ENCODE measurements around the gene TOLLIP. TPM values are rescaled to one million over a fixed set of nuclear protein-coding genes. Genes with fewer than 3 reads are reported as not detected.

The TOLLIP gene
- total and polyA plus RNA-seq, 10 donors, result 16.1 to 67.4 (median 46.2) TPM

DNA sequence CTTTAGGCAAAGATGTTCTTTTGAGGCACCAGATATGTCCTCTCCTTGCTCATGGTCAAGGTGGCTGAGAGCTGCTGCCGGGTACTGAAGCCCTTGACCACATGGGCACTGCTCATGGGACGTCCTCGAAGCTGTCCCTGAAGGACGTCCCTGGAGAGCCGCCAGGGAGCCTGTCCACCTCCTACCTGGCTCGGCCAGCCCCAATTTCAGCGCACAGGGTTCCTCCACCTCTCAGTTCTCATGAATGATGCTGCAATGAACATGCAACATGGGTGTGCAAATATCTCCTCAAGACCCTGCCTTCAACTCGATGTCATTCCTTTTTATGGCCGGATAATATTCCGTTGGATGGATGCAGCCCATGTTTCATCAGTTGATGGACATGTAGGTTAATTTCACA, 24.4 kb upstream of the TOLLIP start:
- WGBS, 5 donors, result 91 to 97% (median 93%) methylated on average over 9 to 10 of the region's 10 CpGs
- Histone ChIP-seq H3K4me3 (no peak overlapping the region), H3K27me3 (replicated peaks in 1 of 7) (peaks cover 0 to 4% (median 0%) of the 10 kb centered on the region in 7 donors), H3K27ac (no peak overlapping the region), H3K4me1 (peaks cover 11 to 33% (median 17%) of the 10 kb centered on the region in 6 donors), H3K9me3 (peaks cover 0 to 23% (median 18%) of the 10 kb centered on the region in 8 donors), H3K36me3 (no peaks in the 10 kb centered on the region)
- TF ChIP-seq, protein P1, sequence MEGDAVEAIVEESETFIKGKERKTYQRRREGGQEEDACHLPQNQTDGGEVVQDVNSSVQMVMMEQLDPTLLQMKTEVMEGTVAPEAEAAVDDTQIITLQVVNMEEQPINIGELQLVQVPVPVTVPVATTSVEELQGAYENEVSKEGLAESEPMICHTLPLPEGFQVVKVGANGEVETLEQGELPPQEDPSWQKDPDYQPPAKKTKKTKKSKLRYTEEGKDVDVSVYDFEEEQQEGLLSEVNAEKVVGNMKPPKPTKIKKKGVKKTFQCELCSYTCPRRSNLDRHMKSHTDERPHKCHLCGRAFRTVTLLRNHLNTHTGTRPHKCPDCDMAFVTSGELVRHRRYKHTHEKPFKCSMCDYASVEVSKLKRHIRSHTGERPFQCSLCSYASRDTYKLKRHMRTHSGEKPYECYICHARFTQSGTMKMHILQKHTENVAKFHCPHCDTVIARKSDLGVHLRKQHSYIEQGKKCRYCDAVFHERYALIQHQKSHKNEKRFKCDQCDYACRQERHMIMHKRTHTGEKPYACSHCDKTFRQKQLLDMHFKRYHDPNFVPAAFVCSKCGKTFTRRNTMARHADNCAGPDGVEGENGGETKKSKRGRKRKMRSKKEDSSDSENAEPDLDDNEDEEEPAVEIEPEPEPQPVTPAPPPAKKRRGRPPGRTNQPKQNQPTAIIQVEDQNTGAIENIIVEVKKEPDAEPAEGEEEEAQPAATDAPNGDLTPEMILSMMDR (IDR thresholded peaks at IDR 0.05 in 8 of 11, conservative IDR thresholded peaks at IDR 0.05 in 3 of 11), result no peak
- TF ChIP-seq POLR2AphosphoS5 (IDR thresholded peaks at IDR 0.05) (no peak), POLR2A (IDR thresholded peaks at IDR 0.05) (no peak)
- intact Hi-C loops (cut with DNase I; ENCODE audit: low total_unique reads), result no loop called here
- peak; percentile 72 for DNase-seq

- H3K36me3 ChIP-seq, result no peaks in the 10 kb centered on the region
- intact Hi-C loops (cut with DNase I; ENCODE audit: low total_unique reads), result no loop called here
- DNase-seq, result peak; percentile 70
- peaks cover 11 to 31% (median 17%) of the 10 kb centered on the region in 6 donors for H3K4me1 ChIP-seq
- no peak overlapping the region for H3K4me3 ChIP-seq
- WGBS, 5 donors, result 78 to 89% (median 85%) methylated on average over 9 to 10 of the region's 10 CpGs
- H3K27me3 ChIP-seq (replicated peaks in 1 of 7), result peaks cover 0 to 4% (median 0%) of the 10 kb centered on the region in 7 donors
- H3K27ac ChIP-seq, result no peak overlapping the region
- TF ChIP-seq, protein P1 (IDR thresholded peaks at IDR 0.05 in 8 of 11, conservative IDR thresholded peaks at IDR 0.05 in 3 of 11), result no peak
- TF ChIP-seq POLR2A (IDR thresholded peaks at IDR 0.05) (no peak), POLR2AphosphoS5 (IDR thresholded peaks at IDR 0.05) (no peak)
- H3K9me3 ChIP-seq, result peaks cover 0 to 24% (median 15%) of the 10 kb centered on the region in 8 donors
Observed at GRCh38 chr11:1333091-1333772, 23.8 kb upstream of the TOLLIP start.

- Histone ChIP-seq H3K9me3 (peaks cover 0 to 22% (median 12%) of the 10 kb centered on the region in 8 donors), H3K4me3 (no peak overlapping the region), H3K27me3 (replicated peaks in 1 of 7) (peaks cover 0 to 6% (median 0%) of the 10 kb centered on the region in 7 donors), H3K36me3 (no peaks in the 10 kb centered on the region), H3K27ac (no peak overlapping the region), H3K4me1 (peaks cover 4 to 16% (median 6%) of the 10 kb centered on the region in 6 donors)
- no peak for DNase-seq
- WGBS, 5 donors, result 75 to 86% (median 80%) methylated on average over 6 of the region's 6 CpGs
- TF ChIP-seq POLR2AphosphoS5 (IDR thresholded peaks at IDR 0.05) (no peak), POLR2A (IDR thresholded peaks at IDR 0.05) (no peak)
- TF ChIP-seq, protein P1 (IDR thresholded peaks at IDR 0.05 in 8 of 11, conservative IDR thresholded peaks at IDR 0.05 in 3 of 11), result no peak
- intact Hi-C loops (cut with DNase I; ENCODE audit: low total_unique reads), result no loop called here
Observed at GRCh38 chr11:1330473-1330872, 21.0 kb upstream of the TOLLIP start.

- peaks cover 0 to 22% (median 12%) of the 10 kb centered on the region in 8 donors for H3K9me3 ChIP-seq
- TF ChIP-seq, protein P1 (IDR thresholded peaks at IDR 0.05 in 8 of 11, conservative IDR thresholded peaks at IDR 0.05 in 3 of 11), result no peak
- TF ChIP-seq POLR2AphosphoS5 (IDR thresholded peaks at IDR 0.05) (no peak), POLR2A (IDR thresholded peaks at IDR 0.05) (no peak)
- no peak for DNase-seq
- H3K36me3 ChIP-seq, result no peaks in the 10 kb centered on the region
- H3K4me1 ChIP-seq, result peaks cover 0 to 22% (median 7%) of the 10 kb centered on the region in 6 donors
- peaks cover 0 to 11% (median 0%) of the 10 kb centered on the region in 7 donors for H3K27me3 ChIP-seq (replicated peaks in 1 of 7)
- peak overlapping the region in 3 of 8 donors; percentile 24 to 52 (median 46) for H3K27ac ChIP-seq
- 54 to 81% (median 76%) methylated on average over 4 of the region's 4 CpGs for WGBS, 5 donors
- H3K4me3 ChIP-seq, result no peak overlapping the region
- intact Hi-C loops (cut with DNase I; ENCODE audit: low total_unique reads), result no loop called here
Observed at GRCh38 chr11:1327064-1327460, 17.6 kb upstream of the TOLLIP start.
